ENCODE measurements around the gene GRB7.

GRCh38 chr17:39729280-39729851 lies 8.4 kb upstream of the GRB7 start:
- TF ChIP-seq EZH2 (IDR thresholded peaks at IDR 0.05; ENCODE audit: low read depth, unreplicated experiment) (no peak), EZH2phosphoT487 (IDR thresholded peaks at IDR 0.05; ENCODE audit: unreplicated experiment) (no peak), CTCF (conservative IDR thresholded peaks at IDR 0.05; ENCODE audit: low read depth in 2 of 2) (no peak), ZNF331 (CRISPR knock-in tag; IDR thresholded peaks at IDR 0.05; ENCODE audit: low read depth) (no peak), POLR2AphosphoS5 (IDR thresholded peaks at IDR 0.05; ENCODE audit: low read depth) (no peak), NANOG (IDR thresholded peaks at IDR 0.05; ENCODE audit: borderline replicate concordance) (no peak), JUNB (IDR thresholded peaks at IDR 0.05; ENCODE audit: unreplicated experiment) (no peak), REST (IDR thresholded peaks at IDR 0.05; ENCODE audit: unreplicated experiment) (no peak), CREB1 (CRISPR knock-in tag; IDR thresholded peaks at IDR 0.05; ENCODE audit: low read depth) (no peak), ETS1 (IDR thresholded peaks at IDR 0.05) (no peak), ZNF114 (CRISPR knock-in tag; IDR thresholded peaks at IDR 0.05) (no peak), STAT1 (IDR thresholded peaks at IDR 0.05; ENCODE audit: unreplicated experiment) (no peak)

Measured in GM23338 (cell line).